ENCODE measurements around the gene PPP1R15B. TPM values are rescaled to one million over a fixed set of nuclear protein-coding genes. Genes with fewer than 3 reads are reported as not detected.

Gene PPP1R15B

GRCh38 chr1:204354579-204354978, 57.0 kb downstream of the PPP1R15B start:
- Histone ChIP-seq H3K4me3 (ENCODE audit: insufficient read depth in 1 of 2, low read depth in 1 of 2, low read length in 2 of 2) (no peak overlapping the region), H3K27me3 (ENCODE audit: control insufficient read depth in 1 of 2, insufficient read depth in 1 of 2, low read length in 2 of 2) (peaks cover 27 to 54% of the 10 kb centered on the region in 2 experiments)
- no peak for DNase-seq

More at GRCh38 chr1:204354579-204354978, 57.0 kb downstream of the PPP1R15B start:
- H3K14ac ChIP-seq (ENCODE audit: low read length in 2 of 2): no peak overlapping the region
- no peak overlapping the region for H2AK5ac ChIP-seq (ENCODE audit: low read length, severe bottlenecking)
- no peak overlapping the region for H3K23ac ChIP-seq (ENCODE audit: low read length in 2 of 2)
- no peak overlapping the region for H3K9ac ChIP-seq (ENCODE audit: low read length)
- no peak overlapping the region for H2BK12ac ChIP-seq (ENCODE audit: low read length in 2 of 2)
- H4K91ac ChIP-seq (ENCODE audit: low read length): no peak overlapping the region
- no peak overlapping the region for H3K27ac ChIP-seq (ENCODE audit: low read length, poor library complexity, severe bottlenecking)
- H2BK5ac ChIP-seq (ENCODE audit: low read depth, low read length, poor library complexity, severe bottlenecking): no peak overlapping the region
- no peak overlapping the region for H3K4ac ChIP-seq (ENCODE audit: low read depth in 1 of 2, low read length in 2 of 2)
- no peak overlapping the region for H3K18ac ChIP-seq (ENCODE audit: low read depth in 1 of 2, low read length in 2 of 2)
- H3K9me3 ChIP-seq (ENCODE audit: control insufficient read depth, low read length): no peaks in the 10 kb centered on the region
- H2BK15ac ChIP-seq (ENCODE audit: low read depth, poor library complexity, severe bottlenecking): no peak overlapping the region
- H4K8ac ChIP-seq (ENCODE audit: low read length): no peak overlapping the region
- peaks cover 12% of the 10 kb centered on the region for H3K4me1 ChIP-seq (ENCODE audit: control insufficient read depth, insufficient read depth, low read depth, low read length)
- no peaks in the 10 kb centered on the region for H3K79me1 ChIP-seq (replicated peaks; ENCODE audit: low read length, poor library complexity, severe bottlenecking)
- no peak overlapping the region for H2BK120ac ChIP-seq (ENCODE audit: low read depth, low read length)
- WGBS: 57% methylated on average over 6 of the region's 6 CpGs
- no peaks in the 10 kb centered on the region for H3K36me3 ChIP-seq (ENCODE audit: control insufficient read depth in 1 of 2, insufficient read depth in 2 of 2, low read depth in 1 of 2, low read length in 2 of 2)
- no peak overlapping the region for H3K4me2 ChIP-seq (ENCODE audit: low read length, poor library complexity, severe bottlenecking)
- no peak overlapping the region for H2AFZ ChIP-seq (ENCODE audit: low read depth, low read length)

Small RNA genes within 50 kb of the gene (small RNA-seq; reads per million reads assigned to genes)
- gene AL606489.2 (ENCODE audit: low read depth): not detected

Data from mesenchymal stem cell (in vitro differentiated cells and primary cell).